ENCODE results near the gene CDRT4.

- TF ChIP-seq NPAS2 (CRISPR knock-in tag; IDR thresholded peaks at IDR 0.05; ENCODE audit: borderline replicate concordance): no peak
- no peak for TF ChIP-seq MAFK (IDR thresholded peaks at IDR 0.05; ENCODE audit: partially characterized antibody)
- TF ChIP-seq TP53 (CRISPR knock-in tag; IDR thresholded peaks at IDR 0.05): no peak
- TF ChIP-seq CTCF (IDR thresholded peaks at IDR 0.05): no peak
- no peak for TF ChIP-seq USF2 (IDR thresholded peaks at IDR 0.05)
- no peak for TF ChIP-seq POLR2A (IDR thresholded peaks at IDR 0.05; ENCODE audit: low read length)
- TF ChIP-seq REST (IDR thresholded peaks at IDR 0.05): no peak
- no peak for TF ChIP-seq MAX (IDR thresholded peaks at IDR 0.05)
- no peak for TF ChIP-seq ZFP36 (IDR thresholded peaks at IDR 0.05; ENCODE audit: borderline replicate concordance, partially characterized antibody)
Observed at GRCh38 chr17:15485045-15485444, 17.6 kb upstream of the CDRT4 start.

All from A549 (cell line).